Measurements from ENCODE around the gene IFITM10. TPM values are rescaled to one million over a fixed set of nuclear protein-coding genes. Genes with fewer than 3 reads are reported as not detected.
A peak's percentile ranks its signal among the peaks of the same experiment; 100 is the strongest.

Gene IFITM10
- total RNA-seq, 1 donor from 2014 or later, result 39.8 TPM

GRCh38 chr11:1746956-1747752 lies 3.2 kb downstream of the IFITM10 start:
- Mint-ChIP-seq H3K27me3 (ENCODE audit: low read depth) (no peaks in the 10 kb centered on the region), H3K4me1 (ENCODE audit: low read depth) (peaks cover 60% of the 10 kb centered on the region), H3K9me3 (ENCODE audit: low read depth) (no peaks in the 10 kb centered on the region), H3K27ac (ENCODE audit: unreplicated experiment) (peak overlapping the region; percentile 36), H3K4me3 (ENCODE audit: unreplicated experiment) (peak overlapping the region; percentile 92), H3K36me3 (ENCODE audit: low read depth) (peaks cover 27% of the 10 kb centered on the region)
- peak; percentile 90 for DNase-seq (ENCODE audit: low spot score)
- no peak for TF ChIP-seq CTCF (IDR thresholded peaks at IDR 0.05)

- peak overlapping the region; percentile 92 for H3K4me3 Mint-ChIP-seq (ENCODE audit: unreplicated experiment)
- no peak overlapping the region for H3K27ac Mint-ChIP-seq (ENCODE audit: unreplicated experiment)
- peaks cover 27% of the 10 kb centered on the region for H3K36me3 Mint-ChIP-seq (ENCODE audit: low read depth)
- peak; percentile 89 for DNase-seq (ENCODE audit: low spot score)
- no peak for TF ChIP-seq CTCF (IDR thresholded peaks at IDR 0.05)
- no peaks in the 10 kb centered on the region for H3K9me3 Mint-ChIP-seq (ENCODE audit: low read depth)
- H3K27me3 Mint-ChIP-seq (ENCODE audit: low read depth), result no peaks in the 10 kb centered on the region
- peaks cover 54% of the 10 kb centered on the region for H3K4me1 Mint-ChIP-seq (ENCODE audit: low read depth)
Measured at GRCh38 chr11:1746511-1746931, 3.9 kb downstream of the IFITM10 start.

GRCh38 chr11:1745701-1746320 lies 4.6 kb downstream of the IFITM10 start:
- Mint-ChIP-seq H3K4me1 (ENCODE audit: low read depth) (peaks cover 50% of the 10 kb centered on the region), H3K36me3 (ENCODE audit: low read depth) (peaks cover 27% of the 10 kb centered on the region), H3K27me3 (ENCODE audit: low read depth) (no peaks in the 10 kb centered on the region), H3K4me3 (ENCODE audit: unreplicated experiment) (peak overlapping the region; percentile 92), H3K27ac (ENCODE audit: unreplicated experiment) (no peak overlapping the region), H3K9me3 (ENCODE audit: low read depth) (no peaks in the 10 kb centered on the region)
- TF ChIP-seq CTCF (IDR thresholded peaks at IDR 0.05), result no peak
- peak; percentile 48 for DNase-seq (ENCODE audit: low spot score)

GRCh38 chr11:1744891-1745700 lies 5.3 kb downstream of the IFITM10 start:
- Mint-ChIP-seq H3K27me3 (ENCODE audit: low read depth) (no peaks in the 10 kb centered on the region), H3K9me3 (ENCODE audit: low read depth) (peaks cover 3% of the 10 kb centered on the region), H3K36me3 (ENCODE audit: low read depth) (peaks cover 27% of the 10 kb centered on the region), H3K4me1 (ENCODE audit: low read depth) (peaks cover 47% of the 10 kb centered on the region), H3K4me3 (ENCODE audit: unreplicated experiment) (peak overlapping the region; percentile 92), H3K27ac (ENCODE audit: unreplicated experiment) (no peak overlapping the region)
- TF ChIP-seq CTCF (IDR thresholded peaks at IDR 0.05), result no peak
- peak; percentile 75 for DNase-seq (ENCODE audit: low spot score)

Measured in chondrocyte (in vitro differentiated cells).